Fibroblast of lung (primary cell): ENCODE results near the gene IL18RAP. TPM values are rescaled to one million over a fixed set of nuclear protein-coding genes. Genes with fewer than 3 reads are reported as not detected.

Experiments used
- DNase-seq, 2 donors: peaks; one replicate each; pipeline versions ENCODE4 v3.0.0 to v3.0.0-alpha.2; 2010; ENCODE audit warnings: low read depth in 2 of 2
- H2AFZ ChIP-seq: 2 replicates; pipeline ENCODE4 v1.5.1; 2012; ENCODE audit warnings: low read length, control low read depth, inconsistent platforms
- H3K27ac ChIP-seq: 2 replicates; pipeline ENCODE4 v1.5.1; 2011; ENCODE audit warnings: low read length, control low read depth; ENCODE audit not compliant: insufficient read depth
- H3K27me3 ChIP-seq: 2 replicates; pipeline ENCODE4 v1.5.1; 2011; ENCODE audit warnings: mild to moderate bottlenecking, low read length; ENCODE audit not compliant: control insufficient read depth, insufficient read depth
- H3K36me3 ChIP-seq: 2 replicates; pipeline ENCODE4 v1.5.1; 2011; ENCODE audit warnings: low read length; ENCODE audit not compliant: control insufficient read depth, insufficient read depth
- H3K4me1 ChIP-seq: 2 replicates; pipeline ENCODE4 v1.5.1; 2011; ENCODE audit warnings: low read length; ENCODE audit not compliant: control insufficient read depth, insufficient read depth; ENCODE audit errors: extremely low read depth
- H3K4me2 ChIP-seq: 2 replicates; pipeline ENCODE4 v1.5.1; 2011; ENCODE audit warnings: low read length, control low read depth; ENCODE audit not compliant: insufficient read depth; ENCODE audit errors: extremely low read depth
- H3K4me3 ChIP-seq, 4 experiments: fragments of 200-600 bp in 1 of 4; sonication (generic) in 1 of 4; replicated peaks in 1 of 4; 2 replicates each; pipeline ENCODE4 v1.5.1; 2011 to 2016; ENCODE audit warnings: low read length in 4 of 4, low read depth in 3 of 4, mild to moderate bottlenecking in 3 of 4, control low read depth in 2 of 4, inconsistent platforms in 1 of 4, mixed read lengths in 1 of 4; ENCODE audit not compliant: insufficient read depth in 1 of 4; ENCODE audit errors: control extremely low read depth in 1 of 4
- H3K79me2 ChIP-seq: 2 replicates; pipeline ENCODE4 v1.5.1; 2012; ENCODE audit warnings: mild to moderate bottlenecking, low read length, inconsistent platforms; ENCODE audit not compliant: control insufficient read depth, insufficient read depth
- H3K9ac ChIP-seq: 2 replicates; pipeline ENCODE4 v1.5.1; 2011; ENCODE audit warnings: mild to moderate bottlenecking, low read length, control low read depth; ENCODE audit not compliant: insufficient read depth
- H3K9me3 ChIP-seq: 2 replicates; pipeline ENCODE4 v1.5.1; 2012; ENCODE audit warnings: low read depth, low read length; ENCODE audit not compliant: control insufficient read depth, insufficient read depth
- H4K20me1 ChIP-seq: 2 replicates; pipeline ENCODE4 v1.5.1; 2011; ENCODE audit warnings: low read length; ENCODE audit not compliant: control insufficient read depth, insufficient read depth; ENCODE audit errors: extremely low read depth
- EZH2 ChIP-seq: IDR thresholded peaks from 2 replicates; pipeline ENCODE4 v1.5.1; 2012; ENCODE audit warnings: low read length, control low read depth, mild to moderate bottlenecking; ENCODE audit errors: missing control alignments
- polyA plus RNA-seq, 2 donors: library from polyadenylated mRNA; depleted of rRNA in 1 of 2; stranded (reverse) in 1 of 2; unstranded in 1 of 2; fragments of >200 nt; gene quantifications; 2 replicates each; pipeline ENCODE4 v1.2.1, GENCODE V29; 2011 to 2012; ENCODE audit warnings: missing spikeins in 1 of 2
- total RNA-seq: library from RNA; depleted of rRNA; stranded (reverse); fragments of >200 nt; gene quantifications from 2 replicates; pipeline ENCODE4 v1.2.1, GENCODE V29; 2014
- TF ChIP-seq, protein P1 (sequence below), 2 donors: IDR thresholded peaks in 1 of 2; conservative IDR thresholded peaks in 1 of 2; 1 replicate in 1 of 2; 2 replicates in 1 of 2; pipeline ENCODE4 v1.5.1; 2011 to 2012; ENCODE audit warnings: low read length in 2 of 2, control low read depth in 1 of 2, inconsistent platforms in 1 of 2, low read depth in 1 of 2, mild to moderate bottlenecking in 1 of 2

Gene IL18RAP
- total and polyA plus RNA-seq, 2 donors (not counting 1 experiment from before 2014, with no cell fraction given): not detected

DNA sequence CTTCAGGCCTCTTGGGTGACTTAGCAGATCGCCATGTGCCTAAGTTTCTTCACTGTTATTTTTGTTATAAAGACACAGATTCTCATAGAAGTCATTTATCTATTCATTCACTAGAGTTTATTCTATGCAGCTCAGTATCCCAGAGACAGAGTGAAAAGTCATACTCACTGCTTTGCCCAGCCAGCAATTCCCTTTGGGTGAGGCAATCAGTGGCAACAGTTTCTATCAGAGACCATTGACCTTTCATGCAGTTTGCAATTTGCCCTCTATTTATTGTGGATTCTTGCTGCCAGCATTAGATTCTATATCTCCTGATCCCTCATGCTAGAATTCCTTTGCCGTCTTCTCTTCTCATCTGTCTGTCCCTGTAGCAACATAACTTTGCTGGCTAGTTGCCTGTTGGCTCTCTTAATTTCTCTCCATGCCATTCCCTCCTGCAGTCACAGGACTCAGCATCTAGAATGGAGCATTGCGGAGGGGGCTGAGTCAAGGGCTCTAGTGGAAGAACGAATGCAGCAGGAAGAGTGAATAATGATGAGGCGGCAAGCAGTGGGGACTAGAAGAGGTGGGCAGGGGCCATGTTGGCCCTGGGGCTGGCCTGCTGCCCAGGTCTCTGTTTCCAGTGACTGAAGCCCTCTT lies 62.3 kb downstream of the IL18RAP start:
- peak; percentile 13 to 45 for DNase-seq
- TF ChIP-seq, protein P1, sequence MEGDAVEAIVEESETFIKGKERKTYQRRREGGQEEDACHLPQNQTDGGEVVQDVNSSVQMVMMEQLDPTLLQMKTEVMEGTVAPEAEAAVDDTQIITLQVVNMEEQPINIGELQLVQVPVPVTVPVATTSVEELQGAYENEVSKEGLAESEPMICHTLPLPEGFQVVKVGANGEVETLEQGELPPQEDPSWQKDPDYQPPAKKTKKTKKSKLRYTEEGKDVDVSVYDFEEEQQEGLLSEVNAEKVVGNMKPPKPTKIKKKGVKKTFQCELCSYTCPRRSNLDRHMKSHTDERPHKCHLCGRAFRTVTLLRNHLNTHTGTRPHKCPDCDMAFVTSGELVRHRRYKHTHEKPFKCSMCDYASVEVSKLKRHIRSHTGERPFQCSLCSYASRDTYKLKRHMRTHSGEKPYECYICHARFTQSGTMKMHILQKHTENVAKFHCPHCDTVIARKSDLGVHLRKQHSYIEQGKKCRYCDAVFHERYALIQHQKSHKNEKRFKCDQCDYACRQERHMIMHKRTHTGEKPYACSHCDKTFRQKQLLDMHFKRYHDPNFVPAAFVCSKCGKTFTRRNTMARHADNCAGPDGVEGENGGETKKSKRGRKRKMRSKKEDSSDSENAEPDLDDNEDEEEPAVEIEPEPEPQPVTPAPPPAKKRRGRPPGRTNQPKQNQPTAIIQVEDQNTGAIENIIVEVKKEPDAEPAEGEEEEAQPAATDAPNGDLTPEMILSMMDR (conservative IDR thresholded peaks at IDR 0.05 in 1 of 2, IDR thresholded peaks at IDR 0.05 in 1 of 2; ENCODE audit: low read depth in 1 of 2, low read length in 2 of 2): no peak
- no peak for TF ChIP-seq EZH2
- H3K79me2 ChIP-seq: no peaks in the 10 kb centered on the region
- H3K4me3 ChIP-seq: no peak overlapping the region
- H3K36me3 ChIP-seq: no peaks in the 10 kb centered on the region
- no peaks in the 10 kb centered on the region for H3K27me3 ChIP-seq
- H3K4me2 ChIP-seq: no peak overlapping the region
- H3K27ac ChIP-seq: no peak overlapping the region
- H3K9me3 ChIP-seq: no peaks in the 10 kb centered on the region
- H4K20me1 ChIP-seq: no peaks in the 10 kb centered on the region
- no peak overlapping the region for H2AFZ ChIP-seq
- no peaks in the 10 kb centered on the region for H3K4me1 ChIP-seq
- H3K9ac ChIP-seq: no peak overlapping the region

DNA sequence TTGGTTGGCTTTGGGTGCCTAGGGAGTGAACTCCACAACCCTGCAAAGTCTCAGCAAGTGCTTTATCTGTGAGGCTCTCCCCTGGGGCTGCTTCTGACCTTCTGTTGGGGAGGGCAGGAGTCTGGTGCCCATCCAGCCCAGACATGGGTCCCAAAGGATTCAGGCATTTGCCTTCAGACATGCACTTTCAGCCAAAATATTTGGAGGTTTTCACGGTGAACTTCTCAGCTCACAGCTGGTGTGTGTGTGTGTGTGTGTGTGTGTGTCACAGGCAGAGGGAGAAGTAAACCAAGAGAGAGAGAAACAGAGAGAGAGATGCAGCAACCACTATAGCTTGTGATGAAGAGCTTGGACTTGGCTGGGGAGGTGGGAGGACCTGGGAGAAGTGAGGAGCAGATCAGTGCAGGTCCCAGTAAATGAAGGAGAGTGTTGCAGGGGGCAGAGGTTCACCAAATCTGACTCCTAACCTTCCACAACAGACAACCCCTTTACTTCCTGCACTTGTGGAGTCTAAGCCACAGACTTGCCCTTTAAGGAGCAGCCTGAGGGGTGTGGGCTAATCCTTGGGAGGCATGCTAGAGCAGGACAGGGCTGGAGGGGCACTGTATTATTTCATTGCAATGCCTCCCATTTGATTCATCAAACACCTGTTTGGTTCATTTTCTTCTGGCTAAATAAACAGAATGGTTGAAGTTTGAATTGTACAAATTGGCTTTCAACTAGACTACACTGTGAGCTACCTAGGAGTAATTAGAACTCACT lies 64.2 kb downstream of the IL18RAP start:
- no peaks in the 10 kb centered on the region for H3K27me3 ChIP-seq
- no peak for TF ChIP-seq EZH2
- TF ChIP-seq, protein P1 (conservative IDR thresholded peaks at IDR 0.05 in 1 of 2, IDR thresholded peaks at IDR 0.05 in 1 of 2; ENCODE audit: low read depth in 1 of 2, low read length in 2 of 2): no peak
- H3K4me2 ChIP-seq: no peak overlapping the region
- H3K79me2 ChIP-seq: no peaks in the 10 kb centered on the region
- H3K27ac ChIP-seq: no peak overlapping the region
- H2AFZ ChIP-seq: no peak overlapping the region
- no peak overlapping the region for H3K9ac ChIP-seq
- no peak overlapping the region for H3K4me3 ChIP-seq
- H3K36me3 ChIP-seq: no peaks in the 10 kb centered on the region
- H3K9me3 ChIP-seq: no peaks in the 10 kb centered on the region
- no peaks in the 10 kb centered on the region for H4K20me1 ChIP-seq
- no peaks in the 10 kb centered on the region for H3K4me1 ChIP-seq
- DNase-seq: peak in 1 of 2 donors; percentile 7

DNA sequence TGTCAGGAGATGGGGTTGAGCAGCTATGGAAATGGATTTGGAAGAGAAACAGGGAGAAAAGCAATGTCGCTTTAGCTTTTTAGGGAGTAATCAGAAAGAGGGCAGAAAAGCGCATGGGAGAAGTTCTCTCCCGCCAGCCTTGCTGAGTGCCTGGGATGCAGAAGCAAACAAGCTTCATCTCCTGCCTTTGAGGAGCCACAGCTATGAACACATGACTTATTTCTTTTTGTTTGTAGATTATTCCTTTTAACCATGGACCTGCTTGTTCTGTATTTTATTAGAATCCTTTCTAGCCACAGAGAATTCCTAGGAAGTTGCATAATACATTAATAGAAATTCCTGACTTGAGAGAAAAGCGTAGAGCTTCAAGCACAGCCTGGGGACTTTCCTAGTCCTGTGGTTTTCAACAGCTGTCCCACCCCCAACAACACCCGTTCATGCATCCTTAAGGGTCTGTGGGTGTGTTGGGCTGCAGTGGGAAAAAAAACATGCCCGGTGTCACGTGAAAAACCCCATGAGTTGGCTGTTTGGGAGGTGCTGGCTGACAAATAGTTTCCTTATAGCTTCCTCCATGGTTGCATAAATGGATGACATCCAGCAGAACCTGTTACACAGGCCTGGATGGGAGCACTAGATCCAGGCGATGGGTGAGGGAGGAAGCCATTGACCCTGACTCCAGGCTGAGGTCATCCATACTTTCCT lies 65.0 kb downstream of the IL18RAP start:
- Histone ChIP-seq H3K79me2 (no peaks in the 10 kb centered on the region), H3K4me3 (no peak overlapping the region), H4K20me1 (no peaks in the 10 kb centered on the region), H3K27ac (no peak overlapping the region), H3K4me1 (no peaks in the 10 kb centered on the region), H3K4me2 (no peak overlapping the region), H3K27me3 (no peaks in the 10 kb centered on the region), H2AFZ (no peak overlapping the region), H3K9me3 (no peaks in the 10 kb centered on the region), H3K9ac (no peak overlapping the region), H3K36me3 (no peaks in the 10 kb centered on the region)
- DNase-seq: peak; percentile 79 to 90
- TF ChIP-seq, protein P1 (conservative IDR thresholded peaks at IDR 0.05 in 1 of 2, IDR thresholded peaks at IDR 0.05 in 1 of 2; ENCODE audit: low read depth in 1 of 2, low read length in 2 of 2): no peak
- no peak for TF ChIP-seq EZH2
